A549 (cell line): ENCODE data around the gene GSG1L. TPM values are rescaled to one million over a fixed set of nuclear protein-coding genes. Genes with fewer than 3 reads are reported as not detected.

Experiments
- ATAC-seq, 2 experiments: fragments of 200-7000 bp in 1 of 2; fragments of >200 bp in 1 of 2; cut with Nextera tagmentation in 1 of 2; cut with Tn5 transposase in 1 of 2; 3 replicates each; pipeline versions ENCODE4 v1.8.0 to v1.9.1; 2018 to 2020; ENCODE audit warnings: mild to moderate bottlenecking in 1 of 2, moderate library complexity in 1 of 2
- CTCF ChIA-PET: fragments of 300-600 bp; sonication (Branson Sonifier 250); formaldehyde crosslinking; extraction: SDS; loops from one replicate; lab custom pipeline; 2021; ENCODE audit warnings: antibody characterized with exemption, inconsistent platforms; lab: Yijun Ruan, JAX
- POLR2A ChIA-PET: fragments of 350-600 bp; formaldehyde crosslinking; extraction: SDS; loops from one replicate; lab custom pipeline; 2021; ENCODE audit warnings: antibody characterized with exemption, inconsistent platforms; lab: Yijun Ruan, JAX
- DNase-seq, 2 experiments: peaks; one replicate each; pipeline versions ENCODE4 v3.0.0 to v3.0.0-alpha.2; 2011 to 2016; ENCODE audit warnings: low read depth in 1 of 2, low spot score in 1 of 2
- FAIRE-seq: peaks from 2 replicates; lab custom pipeline; 2011; peaks lifted over from hg19 to GRCh38; lab: Jason Lieb, UNC
- H3K27ac ChIP-seq, 2 experiments: fragments of >200 bp; sonication (Bioruptor Twin); formaldehyde crosslinking; 3 replicates each; pipeline ENCODE4 v1.5.1; 2016 to 2017
- H3K4me1 ChIP-seq: fragments of >200 bp; sonication (Bioruptor Twin); formaldehyde crosslinking; 3 replicates; pipeline ENCODE4 v1.6.1; 2016
- H3K4me2 ChIP-seq: fragments of >200 bp; sonication (Bioruptor Twin); formaldehyde crosslinking; 3 replicates; pipeline ENCODE4 v1.6.1; 2016
- H3K4me3 ChIP-seq: fragments of >200 bp; sonication (Bioruptor Twin); formaldehyde crosslinking; 3 replicates; pipeline ENCODE4 v1.5.1; 2016
- H3K9me3 ChIP-seq: fragments of >200 bp; sonication (Bioruptor Twin); formaldehyde crosslinking; 3 replicates; pipeline ENCODE4 v1.6.1; 2016
- CBX2 ChIP-seq: fragments of 200-600 bp; sonication (generic); IDR thresholded peaks from 2 replicates; pipeline ENCODE4 v1.6.1; 2016; ENCODE audit warnings: low read depth, mild to moderate bottlenecking, borderline replicate concordance
- CHD2 ChIP-seq: fragments of 150-350 bp; IDR thresholded peaks from 2 replicates; pipeline ENCODE4 v1.6.1; 2014; ENCODE audit warnings: low read length; ENCODE audit not compliant: partially characterized antibody
- EHMT2 ChIP-seq: fragments of 200-600 bp; sonication (generic); IDR thresholded peaks from 2 replicates; pipeline ENCODE4 v1.6.1; 2016; ENCODE audit warnings: antibody characterized with exemption, low read depth, mild to moderate bottlenecking, moderate library complexity
- ELK1 ChIP-seq: fragments of 150-350 bp; IDR thresholded peaks from 2 replicates; pipeline ENCODE4 v1.6.1; 2014; ENCODE audit warnings: low read depth, mild to moderate bottlenecking, low read length
- EP300 ChIP-seq, 2 experiments: fragments of >200 bp; sonication (Bioruptor Twin); formaldehyde crosslinking; IDR thresholded peaks; 2 replicates in 1 of 2; 3 replicates in 1 of 2; pipeline ENCODE4 v1.6.1; 2016 to 2017
- ESRRA ChIP-seq: fragments of 150-350 bp; IDR thresholded peaks from 2 replicates; pipeline ENCODE4 v1.6.1; 2014; ENCODE audit warnings: mild to moderate bottlenecking, low read length, borderline replicate concordance
- FOSB ChIP-seq: fragments of 250-450 bp; sonication (Bioruptor Pico); IDR thresholded peaks from 2 replicates; pipeline ENCODE4 v1.5.0; 2020; ENCODE audit warnings: mild to moderate bottlenecking, moderate library complexity
- FOXS1 ChIP-seq: fragments of 250-450 bp; sonication (Bioruptor Pico); IDR thresholded peaks from 2 replicates; pipeline ENCODE4 v1.5.0; 2020; ENCODE audit warnings: mild to moderate bottlenecking, moderate library complexity
- HEYL ChIP-seq: fragments of 250-450 bp; sonication (Bioruptor Pico); IDR thresholded peaks from 2 replicates; pipeline ENCODE4 v1.8.0; 2021; ENCODE audit warnings: mild to moderate bottlenecking, moderate library complexity
- HOXA7 ChIP-seq: fragments of 250-450 bp; sonication (Bioruptor Pico); IDR thresholded peaks from 2 replicates; pipeline ENCODE4 v1.5.0; 2020; ENCODE audit warnings: mild to moderate bottlenecking, moderate library complexity
- JUN ChIP-seq, 2 experiments: fragments of >200 bp; sonication (Bioruptor Twin); formaldehyde crosslinking; IDR thresholded peaks; 2 replicates in 1 of 2; 3 replicates in 1 of 2; pipeline ENCODE4 v1.6.1; 2016 to 2017
- JUNB ChIP-seq: fragments of >200 bp; sonication (Bioruptor Twin); formaldehyde crosslinking; IDR thresholded peaks from 2 replicates; pipeline ENCODE4 v1.6.1; 2016
- KDM1A ChIP-seq: fragments of 200-600 bp; sonication (generic); IDR thresholded peaks from 2 replicates; pipeline ENCODE4 v1.6.1; 2016; ENCODE audit warnings: low read depth, mild to moderate bottlenecking
- KDM5A ChIP-seq: fragments of 200-600 bp; sonication (generic); IDR thresholded peaks from 2 replicates; pipeline ENCODE4 v1.6.1; 2016; ENCODE audit warnings: antibody characterized with exemption, mild to moderate bottlenecking
- NPAS2 ChIP-seq: fragments of 250-450 bp; sonication (Bioruptor Pico); IDR thresholded peaks from 2 replicates; pipeline ENCODE4 v1.8.0; 2022; ENCODE audit warnings: mild to moderate bottlenecking, moderate library complexity, borderline replicate concordance
- POLR2AphosphoS2 ChIP-seq: conservative IDR thresholded peaks from 2 replicates; pipeline ENCODE4 v1.6.1; 2012; ENCODE audit warnings: low read length, improper control_type of control experiment, inconsistent platforms
- RAD21 ChIP-seq, 2 experiments: fragments of >200 bp in 1 of 2; sonication (Bioruptor Twin) in 1 of 2; formaldehyde crosslinking in 1 of 2; IDR thresholded peaks in 1 of 2; conservative IDR thresholded peaks in 1 of 2; 2 replicates in 1 of 2; 3 replicates in 1 of 2; pipeline ENCODE4 v1.6.1; 2012 to 2018; ENCODE audit warnings: inconsistent platforms in 1 of 2
- RFX5 ChIP-seq: fragments of 450-650 bp; IDR thresholded peaks from 2 replicates; pipeline ENCODE4 v1.7.1; 2014; ENCODE audit warnings: antibody characterized with exemption, mild to moderate bottlenecking, moderate library complexity
- RNF2 ChIP-seq: fragments of 200-600 bp; sonication (generic); IDR thresholded peaks from 2 replicates; pipeline ENCODE4 v1.6.1; 2016; ENCODE audit warnings: low read depth, mild to moderate bottlenecking, antibody characterized with exemption, moderate library complexity, borderline replicate concordance
- SREBF2 ChIP-seq: fragments of 450-650 bp; IDR thresholded peaks from 2 replicates; pipeline ENCODE4 v1.6.1; 2014; ENCODE audit warnings: mild to moderate bottlenecking, moderate library complexity
- TP53 ChIP-seq: fragments of 250-450 bp; sonication (Bioruptor Pico); IDR thresholded peaks from 2 replicates; pipeline ENCODE4 v1.5.0; 2021; ENCODE audit warnings: mild to moderate bottlenecking, moderate library complexity
- ZC3H11A ChIP-seq: fragments of 450-650 bp; IDR thresholded peaks from 2 replicates; pipeline ENCODE4 v1.6.1; 2014; ENCODE audit warnings: antibody characterized with exemption, mild to moderate bottlenecking
- ZNF302 ChIP-seq: fragments of 250-450 bp; sonication (Bioruptor Pico); IDR thresholded peaks from 2 replicates; pipeline ENCODE4 v1.9.0; 2021; ENCODE audit warnings: inconsistent platforms, mild to moderate bottlenecking, moderate library complexity
- ZSCAN20 ChIP-seq: fragments of 250-450 bp; sonication (Bioruptor Pico); IDR thresholded peaks from 2 replicates; pipeline ENCODE4 v1.8.0; 2022; ENCODE audit warnings: mild to moderate bottlenecking, moderate library complexity
- WGBS: methylation state at CpG from one replicate; pipeline ENCODE4 v1.1.6; 2017; ENCODE audit errors: missing lambda C conversion rate; 5-methylcytosine and 5-hydroxymethylcytosine counted together
- polyA plus RNA-seq, 4 experiments: library from polyadenylated mRNA; depleted of rRNA in 3 of 4; stranded (reverse); fragments of >200 nt; fragmentation: RNase III in 1 of 4; extraction: RNeasy Plus Mini Kit Qiagen cat#74134 plus additional on column Dnase treatment in 1 of 4; gene quantifications; 2 replicates in 3 of 4; 3 replicates in 1 of 4; pipeline ENCODE4 v1.2.3, GENCODE V29; 2011 to 2017
- TF ChIP-seq, protein P1 (sequence below): fragments of 200-600 bp; sonication (generic); IDR thresholded peaks from 2 replicates; pipeline ENCODE4 v1.6.1; 2016; ENCODE audit warnings: antibody characterized with exemption, mild to moderate bottlenecking, moderate library complexity
- TF ChIP-seq, protein P2 (sequence below): fragments of >200 bp; sonication (Bioruptor Twin); formaldehyde crosslinking; IDR thresholded peaks from 2 replicates; pipeline ENCODE4 v1.6.1; 2016
- TF ChIP-seq, protein P3 (sequence below): fragments of 450-650 bp; IDR thresholded peaks from 2 replicates; pipeline ENCODE4 v1.6.1; 2014; ENCODE audit warnings: antibody characterized with exemption
- TF ChIP-seq, protein P4 (sequence below): IDR thresholded peaks from 2 replicates; pipeline ENCODE4 v1.6.1; 2012
- TF ChIP-seq, protein P5 (sequence below): IDR thresholded peaks from 2 replicates; pipeline ENCODE4 v1.6.1; 2012; ENCODE audit warnings: low read depth, borderline replicate concordance

Gene GSG1L
- polyA plus RNA-seq, 2 of the 4 experiments (the other 2 are of a cell fraction): not detected

DNA sequence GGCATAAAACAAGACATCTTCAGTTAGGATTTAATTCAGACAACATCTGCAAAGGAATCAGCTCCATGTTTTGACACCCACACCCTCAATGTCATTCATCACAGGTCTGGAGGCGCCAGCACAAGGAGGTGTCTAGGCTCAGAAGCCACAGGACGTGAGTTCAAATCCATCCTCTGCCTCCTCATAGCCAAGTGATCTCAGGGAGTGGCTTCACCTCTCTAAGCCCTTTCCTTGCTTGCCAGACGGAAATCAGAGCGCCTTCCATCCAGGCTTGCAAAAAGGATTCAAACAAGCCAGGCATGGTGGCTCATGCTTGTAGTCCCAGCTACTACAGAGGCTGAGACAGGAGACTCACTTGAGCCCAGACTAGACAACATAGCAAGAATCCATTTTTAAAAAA, 84.6 kb downstream of the GSG1L start:
- ChIA-PET CTCF (no interaction called here), POLR2A (no interaction called here)

GRCh38 chr16:27977966-27978365, 85.5 kb downstream of the GSG1L start:
- ChIA-PET CTCF (interaction anchor here (0.7 to 1.1 kb wide), 2 partner anchors 25 to 91 kb away, joined by 3 read pairs; no protein-coding TSS in a partner anchor), POLR2A (no interaction called here)
- 33% methylated on average over 7 of the region's 7 CpGs for WGBS
- FAIRE-seq (no peak), DNase-seq (no peak), ATAC-seq (no peak)
- TF ChIP-seq FOSB (no peak), KDM5A (no peak), CBX2 (no peak), EHMT2 (no peak), HEYL (CRISPR knock-in tag) (no peak), HOXA7 (CRISPR knock-in tag) (no peak), NPAS2 (CRISPR knock-in tag) (no peak), ZC3H11A (no peak), KDM1A (no peak), POLR2AphosphoS2 (no peak), ESRRA (no peak), ZSCAN20 (CRISPR knock-in tag) (no peak), ZNF302 (CRISPR knock-in tag) (no peak)
- TF ChIP-seq, protein P1, sequence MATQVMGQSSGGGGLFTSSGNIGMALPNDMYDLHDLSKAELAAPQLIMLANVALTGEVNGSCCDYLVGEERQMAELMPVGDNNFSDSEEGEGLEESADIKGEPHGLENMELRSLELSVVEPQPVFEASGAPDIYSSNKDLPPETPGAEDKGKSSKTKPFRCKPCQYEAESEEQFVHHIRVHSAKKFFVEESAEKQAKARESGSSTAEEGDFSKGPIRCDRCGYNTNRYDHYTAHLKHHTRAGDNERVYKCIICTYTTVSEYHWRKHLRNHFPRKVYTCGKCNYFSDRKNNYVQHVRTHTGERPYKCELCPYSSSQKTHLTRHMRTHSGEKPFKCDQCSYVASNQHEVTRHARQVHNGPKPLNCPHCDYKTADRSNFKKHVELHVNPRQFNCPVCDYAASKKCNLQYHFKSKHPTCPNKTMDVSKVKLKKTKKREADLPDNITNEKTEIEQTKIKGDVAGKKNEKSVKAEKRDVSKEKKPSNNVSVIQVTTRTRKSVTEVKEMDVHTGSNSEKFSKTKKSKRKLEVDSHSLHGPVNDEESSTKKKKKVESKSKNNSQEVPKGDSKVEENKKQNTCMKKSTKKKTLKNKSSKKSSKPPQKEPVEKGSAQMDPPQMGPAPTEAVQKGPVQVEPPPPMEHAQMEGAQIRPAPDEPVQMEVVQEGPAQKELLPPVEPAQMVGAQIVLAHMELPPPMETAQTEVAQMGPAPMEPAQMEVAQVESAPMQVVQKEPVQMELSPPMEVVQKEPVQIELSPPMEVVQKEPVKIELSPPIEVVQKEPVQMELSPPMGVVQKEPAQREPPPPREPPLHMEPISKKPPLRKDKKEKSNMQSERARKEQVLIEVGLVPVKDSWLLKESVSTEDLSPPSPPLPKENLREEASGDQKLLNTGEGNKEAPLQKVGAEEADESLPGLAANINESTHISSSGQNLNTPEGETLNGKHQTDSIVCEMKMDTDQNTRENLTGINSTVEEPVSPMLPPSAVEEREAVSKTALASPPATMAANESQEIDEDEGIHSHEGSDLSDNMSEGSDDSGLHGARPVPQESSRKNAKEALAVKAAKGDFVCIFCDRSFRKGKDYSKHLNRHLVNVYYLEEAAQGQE: no peak
- TF ChIP-seq, protein P2, sequence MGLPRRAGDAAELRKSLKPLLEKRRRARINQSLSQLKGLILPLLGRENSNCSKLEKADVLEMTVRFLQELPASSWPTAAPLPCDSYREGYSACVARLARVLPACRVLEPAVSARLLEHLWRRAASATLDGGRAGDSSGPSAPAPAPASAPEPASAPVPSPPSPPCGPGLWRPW: no peak
- Histone ChIP-seq H3K4me2 (no peak overlapping the region), H3K4me3 (no peak overlapping the region), H3K27ac (no peak overlapping the region), H3K4me1 (no peaks in the 10 kb centered on the region), H3K9me3 (no peaks in the 10 kb centered on the region)

More for the DNA sequence above, 84.6 kb downstream of the GSG1L start:
- DNase-seq (no peak), ATAC-seq (no peak), FAIRE-seq (no peak)
- Histone ChIP-seq H3K4me2 (no peak overlapping the region), H3K4me1 (no peaks in the 10 kb centered on the region), H3K27ac (no peak overlapping the region), H3K4me3 (no peak overlapping the region), H3K9me3 (no peaks in the 10 kb centered on the region; the same call in 2 of the 3 replicates)
- 41% methylated on average over 4 of the region's 4 CpGs for WGBS
- TF ChIP-seq EP300 (IDR thresholded peaks at IDR 0.05) (no peak), HEYL (CRISPR knock-in tag) (no peak), SREBF2 (no peak), RAD21 (conservative IDR thresholded peaks at IDR 0.05 in 1 of 2, IDR thresholded peaks at IDR 0.05 in 1 of 2) (no peak), ZSCAN20 (CRISPR knock-in tag) (no peak), TP53 (CRISPR knock-in tag) (no peak), RNF2 (no peak), FOXS1 (no peak), CHD2 (no peak), JUN (IDR thresholded peaks at IDR 0.05) (no peak), ELK1 (no peak), KDM5A (no peak), FOSB (no peak), JUNB (no peak), RFX5 (no peak)
- TF ChIP-seq, protein P2: no peak
- TF ChIP-seq, protein P3, sequence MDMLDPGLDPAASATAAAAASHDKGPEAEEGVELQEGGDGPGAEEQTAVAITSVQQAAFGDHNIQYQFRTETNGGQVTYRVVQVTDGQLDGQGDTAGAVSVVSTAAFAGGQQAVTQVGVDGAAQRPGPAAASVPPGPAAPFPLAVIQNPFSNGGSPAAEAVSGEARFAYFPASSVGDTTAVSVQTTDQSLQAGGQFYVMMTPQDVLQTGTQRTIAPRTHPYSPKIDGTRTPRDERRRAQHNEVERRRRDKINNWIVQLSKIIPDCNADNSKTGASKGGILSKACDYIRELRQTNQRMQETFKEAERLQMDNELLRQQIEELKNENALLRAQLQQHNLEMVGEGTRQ: no peak
- TF ChIP-seq, protein P4, sequence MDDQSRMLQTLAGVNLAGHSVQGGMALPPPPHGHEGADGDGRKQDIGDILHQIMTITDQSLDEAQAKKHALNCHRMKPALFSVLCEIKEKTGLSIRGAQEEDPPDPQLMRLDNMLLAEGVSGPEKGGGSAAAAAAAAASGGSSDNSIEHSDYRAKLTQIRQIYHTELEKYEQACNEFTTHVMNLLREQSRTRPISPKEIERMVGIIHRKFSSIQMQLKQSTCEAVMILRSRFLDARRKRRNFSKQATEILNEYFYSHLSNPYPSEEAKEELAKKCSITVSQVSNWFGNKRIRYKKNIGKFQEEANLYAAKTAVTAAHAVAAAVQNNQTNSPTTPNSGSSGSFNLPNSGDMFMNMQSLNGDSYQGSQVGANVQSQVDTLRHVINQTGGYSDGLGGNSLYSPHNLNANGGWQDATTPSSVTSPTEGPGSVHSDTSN: no peak
- TF ChIP-seq, protein P5, sequence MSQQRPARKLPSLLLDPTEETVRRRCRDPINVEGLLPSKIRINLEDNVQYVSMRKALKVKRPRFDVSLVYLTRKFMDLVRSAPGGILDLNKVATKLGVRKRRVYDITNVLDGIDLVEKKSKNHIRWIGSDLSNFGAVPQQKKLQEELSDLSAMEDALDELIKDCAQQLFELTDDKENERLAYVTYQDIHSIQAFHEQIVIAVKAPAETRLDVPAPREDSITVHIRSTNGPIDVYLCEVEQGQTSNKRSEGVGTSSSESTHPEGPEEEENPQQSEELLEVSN: no peak
